Esophagus squamous epithelium (tissue), 5 donors: ENCODE data around the gene GLDN. TPM values are rescaled to one million over a fixed set of nuclear protein-coding genes. Genes with fewer than 3 reads are reported as not detected.

Source experiments
- DNase-seq: peaks from one replicate; lab custom pipeline; 2025; lab: John Stamatoyannopoulos, UW
- H3K27ac ChIP-seq, 4 donors: fragments of 200-600 bp; sonication (generic); one replicate each; pipeline ENCODE4 v1.5.1; 2016 to 2019; ENCODE audit warnings: mild to moderate bottlenecking in 1 of 4
- H3K27me3 ChIP-seq, 4 donors: fragments of 200-600 bp; sonication (generic); 1 replicate in 3 of 4; 2 replicates in 1 of 4; pipeline versions ENCODE4 v1.5.1 to v1.6.0; 2017 to 2021; ENCODE audit warnings: antibody characterized with exemption in 1 of 4
- H3K36me3 ChIP-seq, 3 donors: fragments of 200-600 bp; sonication (generic); one replicate each; pipeline ENCODE4 v1.5.1; 2016 to 2019
- H3K4me1 ChIP-seq, 3 donors: fragments of 200-600 bp; sonication (generic); one replicate each; pipeline ENCODE4 v1.5.1; 2017 to 2019
- H3K4me3 ChIP-seq, 4 donors: fragments of 200-600 bp; sonication (generic); 1 replicate in 3 of 4; 2 replicates in 1 of 4; pipeline ENCODE4 v1.5.1; 2016 to 2019; ENCODE audit warnings: mild to moderate bottlenecking in 2 of 4, moderate library complexity in 1 of 4
- H3K9me3 ChIP-seq, 3 donors: fragments of 200-600 bp; sonication (generic); one replicate each; pipeline ENCODE4 v1.5.1; 2016 to 2019
- CTCF ChIP-seq, 6 experiments: fragments of 450-650 bp in 4 of 6; fragments of 200-600 bp in 2 of 6; sonication (generic) in 2 of 6; IDR thresholded peaks; one replicate each; pipeline ENCODE4 v1.5.1; 2016 to 2019; ENCODE audit warnings: antibody characterized with exemption in 6 of 6, mild to moderate bottlenecking in 4 of 6, moderate library complexity in 4 of 6
- POLR2A ChIP-seq, 4 donors: fragments of 450-650 bp; IDR thresholded peaks; one replicate each; pipeline ENCODE4 v1.6.1; 2017; ENCODE audit warnings: antibody characterized with exemption in 4 of 4, mild to moderate bottlenecking in 4 of 4, moderate library complexity in 3 of 4
- WGBS, 2 donors: methylation state at CpG; one replicate each; pipeline ENCODE4 v1.1.5; 2018; 5-methylcytosine and 5-hydroxymethylcytosine counted together
- intact Hi-C: fragments of 100-400 bp; cut with DNase I; formaldehyde crosslinking; loops from one replicate; pipeline ENCODE4 v1.15.0; 2022
- total RNA-seq, 4 donors: library from RNA; depleted of rRNA; stranded (reverse); fragments of >200 nt; gene quantifications; one replicate each; pipeline ENCODE4 v1.1.0, GENCODE V29; 2016
- donor health status: DM: yes; HTN: yes; CAD: no.

GLDN gene
- total RNA-seq, 4 donors from 2014 or later: 0.31 to 2.1 (median 0.74) TPM

- Histone ChIP-seq H3K27me3 (peaks cover 0 to 19% (median 0%) of the 10 kb centered on the region in 4 donors), H3K4me1 (no peaks in the 10 kb centered on the region), H3K36me3 (no peaks in the 10 kb centered on the region), H3K9me3 (no peaks in the 10 kb centered on the region), H3K27ac (no peak overlapping the region), H3K4me3 (no peak overlapping the region)
- no peak for TF ChIP-seq CTCF (IDR thresholded peaks at IDR 0.05)
- no peak for TF ChIP-seq POLR2A (IDR thresholded peaks at IDR 0.05)
- DNase-seq: no peak
- intact Hi-C loops: no loop called here
- WGBS, 2 donors: 83 to 90% methylated on average over 2 of the region's 2 CpGs
These were observed 55.5 kb downstream of the GLDN start for GRCh38 chr15:51396921-51397320.

DNA sequence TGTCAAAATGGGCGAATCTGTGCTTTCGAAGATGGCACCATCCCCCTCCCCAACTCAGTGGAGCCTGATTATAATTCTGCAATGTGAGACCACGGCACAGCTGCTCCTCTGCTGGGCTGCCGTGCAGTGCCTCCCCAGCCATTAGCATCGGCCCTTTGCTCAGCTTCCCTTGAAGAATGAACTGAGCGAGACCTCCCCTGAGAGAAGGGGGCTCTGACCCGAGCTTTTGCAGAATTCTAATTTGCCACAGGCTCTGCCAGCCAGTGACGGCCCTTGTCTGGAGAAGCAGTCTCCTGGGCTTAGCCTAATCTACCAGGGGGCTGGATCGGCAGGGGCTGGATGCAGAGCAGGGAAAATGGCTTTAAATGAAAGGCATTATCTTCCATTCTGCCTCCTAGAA lies 57.2 kb downstream of the GLDN start:
- Histone ChIP-seq H3K27ac (no peak overlapping the region), H3K9me3 (no peaks in the 10 kb centered on the region), H3K27me3 (peaks cover 0 to 19% (median 0%) of the 10 kb centered on the region in 4 donors), H3K36me3 (no peaks in the 10 kb centered on the region), H3K4me3 (no peak overlapping the region), H3K4me1 (no peaks in the 10 kb centered on the region)
- intact Hi-C loops: no loop called here
- WGBS, 2 donors: 86 to 87% methylated on average over 3 to 4 of the region's 9 CpGs
- TF ChIP-seq CTCF (IDR thresholded peaks at IDR 0.05) (no peak), POLR2A (IDR thresholded peaks at IDR 0.05) (no peak)
- DNase-seq: no peak

GRCh38 chr15:51401051-51401780 lies 59.8 kb downstream of the GLDN start:
- Histone ChIP-seq H3K4me3 (no peak overlapping the region), H3K4me1 (no peaks in the 10 kb centered on the region), H3K9me3 (no peaks in the 10 kb centered on the region), H3K36me3 (no peaks in the 10 kb centered on the region), H3K27ac (no peak overlapping the region), H3K27me3 (peaks cover 0 to 39% (median 0%) of the 10 kb centered on the region in 4 donors)
- DNase-seq: no peak
- intact Hi-C loops: no loop called here
- TF ChIP-seq CTCF (IDR thresholded peaks at IDR 0.05): no peak
- TF ChIP-seq POLR2A (IDR thresholded peaks at IDR 0.05): no peak
- WGBS, 2 donors: 73 to 85% methylated on average over 7 of the region's 7 CpGs

GRCh38 chr15:51401872-51402517 lies 60.5 kb downstream of the GLDN start:
- Histone ChIP-seq H3K9me3 (no peaks in the 10 kb centered on the region), H3K27ac (no peak overlapping the region), H3K27me3 (peaks cover 0 to 40% (median 0%) of the 10 kb centered on the region in 4 donors), H3K36me3 (no peaks in the 10 kb centered on the region), H3K4me3 (no peak overlapping the region), H3K4me1 (no peaks in the 10 kb centered on the region)
- no peak for DNase-seq
- no peak for TF ChIP-seq POLR2A (IDR thresholded peaks at IDR 0.05)
- peak in 4 of 6 experiments; percentile 17 to 48 (median 33) for TF ChIP-seq CTCF (IDR thresholded peaks at IDR 0.05)
- intact Hi-C loops: no loop called here
- 22 to 36% methylated on average over 5 to 9 of the region's 12 CpGs for WGBS, 2 donors
